22Rv1 (cell line): Measurements from ENCODE around the gene NPPC.

Experiments used
- H3K27ac ChIP-seq: fragments of 450-650 bp; 2 replicates; pipeline ENCODE4 v1.5.1; 2017
- ZFX ChIP-seq: fragments of 450-650 bp; IDR thresholded peaks from 2 replicates; pipeline ENCODE4 v1.6.1; 2017; ENCODE audit warnings: antibody characterized with exemption, borderline replicate concordance
- TF ChIP-seq, protein P1 (sequence below): fragments of 450-650 bp; IDR thresholded peaks from 2 replicates; pipeline ENCODE4 v1.5.1; 2017; ENCODE audit warnings: mild to moderate bottlenecking

The NPPC gene

GRCh38 chr2:231908584-231908983 lies 17.6 kb downstream of the NPPC start:
- TF ChIP-seq, protein P1, sequence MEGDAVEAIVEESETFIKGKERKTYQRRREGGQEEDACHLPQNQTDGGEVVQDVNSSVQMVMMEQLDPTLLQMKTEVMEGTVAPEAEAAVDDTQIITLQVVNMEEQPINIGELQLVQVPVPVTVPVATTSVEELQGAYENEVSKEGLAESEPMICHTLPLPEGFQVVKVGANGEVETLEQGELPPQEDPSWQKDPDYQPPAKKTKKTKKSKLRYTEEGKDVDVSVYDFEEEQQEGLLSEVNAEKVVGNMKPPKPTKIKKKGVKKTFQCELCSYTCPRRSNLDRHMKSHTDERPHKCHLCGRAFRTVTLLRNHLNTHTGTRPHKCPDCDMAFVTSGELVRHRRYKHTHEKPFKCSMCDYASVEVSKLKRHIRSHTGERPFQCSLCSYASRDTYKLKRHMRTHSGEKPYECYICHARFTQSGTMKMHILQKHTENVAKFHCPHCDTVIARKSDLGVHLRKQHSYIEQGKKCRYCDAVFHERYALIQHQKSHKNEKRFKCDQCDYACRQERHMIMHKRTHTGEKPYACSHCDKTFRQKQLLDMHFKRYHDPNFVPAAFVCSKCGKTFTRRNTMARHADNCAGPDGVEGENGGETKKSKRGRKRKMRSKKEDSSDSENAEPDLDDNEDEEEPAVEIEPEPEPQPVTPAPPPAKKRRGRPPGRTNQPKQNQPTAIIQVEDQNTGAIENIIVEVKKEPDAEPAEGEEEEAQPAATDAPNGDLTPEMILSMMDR: no peak
- TF ChIP-seq ZFX: no peak
- no peak overlapping the region for H3K27ac ChIP-seq

DNA sequence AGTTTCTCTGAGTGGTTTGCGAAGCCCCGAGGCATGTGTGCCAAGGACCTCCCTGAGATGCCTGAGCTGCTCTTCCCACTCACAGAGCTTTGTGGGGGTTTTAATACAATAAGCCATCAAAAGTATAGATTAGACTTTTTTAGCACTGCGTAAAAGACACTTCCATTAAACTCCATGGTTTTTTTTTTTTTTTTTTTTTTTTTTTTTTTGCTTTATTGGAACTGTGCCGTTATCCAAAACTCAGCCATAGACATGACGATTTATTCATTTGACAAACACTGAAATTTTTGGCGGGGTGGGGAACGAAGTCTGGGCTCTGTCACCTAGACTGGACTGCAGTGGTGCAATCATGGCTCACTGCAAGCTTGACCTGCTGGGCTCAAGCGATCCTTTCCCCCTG lies 18.4 kb downstream of the NPPC start:
- no peak overlapping the region for H3K27ac ChIP-seq
- no peak for TF ChIP-seq ZFX
- TF ChIP-seq, protein P1: no peak

GRCh38 chr2:231905026-231905425 lies 21.2 kb downstream of the NPPC start:
- TF ChIP-seq, protein P1: no peak
- TF ChIP-seq ZFX: no peak
- no peak overlapping the region for H3K27ac ChIP-seq

GRCh38 chr2:231904161-231904611 lies 22.0 kb downstream of the NPPC start:
- H3K27ac ChIP-seq: no peak overlapping the region
- TF ChIP-seq, protein P1: no peak
- no peak for TF ChIP-seq ZFX

- TF ChIP-seq ZFX: no peak
- TF ChIP-seq, protein P1: no peak
- H3K27ac ChIP-seq: no peak overlapping the region
Measured at GRCh38 chr2:231902598-231902997, 23.6 kb downstream of the NPPC start.

GRCh38 chr2:231900972-231901371 lies 25.2 kb downstream of the NPPC start:
- H3K27ac ChIP-seq: no peak overlapping the region
- no peak for TF ChIP-seq ZFX
- TF ChIP-seq, protein P1: no peak

DNA sequence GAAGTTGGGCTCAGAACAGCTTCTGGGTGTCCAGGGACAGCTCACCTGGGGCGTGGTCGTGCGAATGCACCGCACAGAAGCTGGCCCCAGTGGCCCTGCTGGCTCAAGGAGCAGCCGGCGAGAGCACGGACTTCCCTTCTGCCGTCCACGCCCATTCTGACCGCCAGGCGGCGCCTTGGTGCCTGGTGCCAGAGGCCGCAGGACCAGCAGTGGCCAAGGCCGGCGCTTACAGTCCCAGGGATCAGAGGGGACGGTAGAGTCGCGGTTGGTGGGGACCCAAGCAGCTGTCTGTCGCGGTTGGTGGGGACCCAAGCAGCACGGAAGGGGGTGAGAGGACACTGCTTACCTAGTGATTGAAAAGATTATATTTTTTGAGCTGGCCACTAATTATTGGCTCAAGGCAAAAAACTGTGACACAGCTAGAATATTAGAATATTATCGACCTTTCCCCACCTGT lies 25.7 kb downstream of the NPPC start:
- H3K27ac ChIP-seq: no peak overlapping the region
- TF ChIP-seq, protein P1: peak; percentile 98
- TF ChIP-seq ZFX: no peak
